Breast epithelium (tissue), 3 donors: ENCODE results near the gene ATRNL1.

Experiments
- CTCF ChIP-seq, 3 donors: fragments of 450-650 bp; IDR thresholded peaks; one replicate each; pipeline ENCODE4 v1.5.1; 2016 to 2017; ENCODE audit warnings: antibody characterized with exemption in 3 of 3, mild to moderate bottlenecking in 3 of 3, moderate library complexity in 3 of 3
- POLR2AphosphoS5 ChIP-seq, 3 donors: sonication (generic); formaldehyde crosslinking; IDR thresholded peaks; one replicate each; pipeline ENCODE4 v1.6.1; 2017; ENCODE audit warnings: antibody characterized with exemption in 3 of 3

DNA sequence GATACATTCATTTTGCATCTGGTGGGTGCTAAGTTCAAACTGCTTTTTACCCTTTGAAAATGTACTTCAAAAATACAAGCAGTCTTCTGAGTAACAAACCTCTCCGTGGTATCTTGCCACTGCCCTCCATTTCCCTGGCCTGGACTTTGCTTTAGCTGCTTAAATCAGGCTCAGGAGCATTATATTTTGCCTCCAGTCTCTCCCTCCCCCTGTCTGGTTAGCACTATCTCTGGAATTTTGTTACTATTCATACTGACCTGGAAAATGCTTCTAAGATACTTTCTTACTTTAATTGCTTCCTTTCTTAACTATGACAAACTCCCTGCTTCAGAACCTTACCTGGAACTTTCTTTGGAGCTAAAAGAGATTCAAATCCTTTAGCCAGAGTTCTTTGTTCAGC lies 810.0 kb downstream of the ATRNL1 start:
- TF ChIP-seq POLR2AphosphoS5 (IDR thresholded peaks at IDR 0.05) (no peak), CTCF (IDR thresholded peaks at IDR 0.05) (no peak)
